Activated T-helper 2 cell treated with anti-CD3 and anti-CD28 coated beads, Interferon-gamma antibody, Interleukin-2, Interleukin-4, amounts not matched to agents 10 μg/mL and 5 μg/mL and 100 μg/mL, durations not matched to agents 14 hours and 24 hours and 36 hours (primary cell): ENCODE measurements around the gene FAM241B. TPM values are rescaled to one million over a fixed set of nuclear protein-coding genes. Genes with fewer than 3 reads are reported as not detected.

Experiments
- DNase-seq: peaks from one replicate; pipeline ENCODE4 v3.0.0; 2021; ENCODE audit warnings: low spot score
- H3K27ac Mint-ChIP-seq: one replicate; pipeline ENCODE4 v1.8.0; 2021; ENCODE audit warnings: mixed read lengths
- H3K27me3 Mint-ChIP-seq: one replicate; pipeline ENCODE4 v1.8.0; 2021; ENCODE audit warnings: low read depth, mixed read lengths
- H3K36me3 Mint-ChIP-seq: one replicate; pipeline ENCODE4 v1.8.0; 2021; ENCODE audit warnings: low read depth, mixed read lengths
- H3K4me1 Mint-ChIP-seq: one replicate; pipeline ENCODE4 v1.8.0; 2021; ENCODE audit warnings: low read depth, mixed read lengths
- H3K4me3 Mint-ChIP-seq: one replicate; pipeline ENCODE4 v1.8.0; 2021; ENCODE audit warnings: low read depth, mild to moderate bottlenecking, moderate library complexity, mixed read lengths
- H3K9me3 Mint-ChIP-seq: one replicate; pipeline ENCODE4 v1.8.0; 2021; ENCODE audit warnings: mixed read lengths
- intact Hi-C: fragments of 100-400 bp; cut with micrococcal nuclease; formaldehyde crosslinking; loops from one replicate; pipeline ENCODE4 v1.15.1; 2023
- total RNA-seq: library from RNA; stranded (reverse); gene quantifications from 2 replicates; pipeline ENCODE4 v1.2.3, GENCODE V29; 2022

Gene FAM241B
- total RNA-seq, 1 donor from 2014 or later = 9.3 TPM

- Mint-ChIP-seq H3K36me3 (no peaks in the 10 kb centered on the region), H3K27ac (no peak overlapping the region), H3K9me3 (no peaks in the 10 kb centered on the region), H3K4me3 (no peak overlapping the region), H3K4me1 (peaks cover 8% of the 10 kb centered on the region), H3K27me3 (peaks cover 5% of the 10 kb centered on the region)
- intact Hi-C loops = no loop called here
- DNase-seq = no peak
These were observed 16.4 kb downstream of the FAM241B start for GRCh38 chr10:69646185-69647060.

GRCh38 chr10:69647126-69647525 lies 17.1 kb downstream of the FAM241B start:
- Mint-ChIP-seq H3K4me3 (no peak overlapping the region), H3K27me3 (peaks cover 5% of the 10 kb centered on the region), H3K36me3 (no peaks in the 10 kb centered on the region), H3K4me1 (peaks cover 11% of the 10 kb centered on the region), H3K27ac (no peak overlapping the region), H3K9me3 (no peaks in the 10 kb centered on the region)
- intact Hi-C loops = no loop called here
- DNase-seq = no peak

GRCh38 chr10:69647819-69648218 lies 17.8 kb downstream of the FAM241B start:
- Mint-ChIP-seq H3K4me1 (peaks cover 11% of the 10 kb centered on the region), H3K27me3 (peaks cover 5% of the 10 kb centered on the region), H3K27ac (no peak overlapping the region), H3K4me3 (no peak overlapping the region), H3K9me3 (no peaks in the 10 kb centered on the region), H3K36me3 (no peaks in the 10 kb centered on the region)
- intact Hi-C loops = no loop called here
- no peak for DNase-seq

DNA sequence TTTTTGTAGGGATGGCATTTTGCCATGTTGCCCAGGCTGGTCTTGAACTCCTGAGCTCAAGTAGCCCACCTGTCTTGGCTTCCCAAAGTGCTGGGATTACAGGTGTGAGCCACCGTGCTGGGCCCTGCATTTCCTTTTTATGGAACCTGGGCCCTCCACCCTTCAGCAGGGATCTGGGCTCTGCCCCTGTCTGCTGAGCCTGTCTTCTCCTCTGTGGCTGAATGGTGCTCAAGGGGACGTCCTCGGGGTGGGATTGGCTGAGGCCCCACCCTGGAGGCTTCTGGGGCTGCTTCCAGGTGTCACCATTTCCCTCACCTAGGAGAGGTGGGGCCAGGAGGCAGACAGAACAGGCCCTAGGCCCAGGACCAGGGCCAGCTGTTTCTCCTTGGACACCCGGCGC lies 18.4 kb downstream of the FAM241B start:
- Mint-ChIP-seq H3K27ac (no peak overlapping the region), H3K4me1 (peaks cover 11% of the 10 kb centered on the region), H3K4me3 (no peak overlapping the region), H3K36me3 (no peaks in the 10 kb centered on the region), H3K27me3 (peaks cover 2% of the 10 kb centered on the region), H3K9me3 (no peaks in the 10 kb centered on the region)
- intact Hi-C loops = no loop called here
- DNase-seq = no peak

- intact Hi-C loops = no loop called here
- H3K9me3 Mint-ChIP-seq = no peaks in the 10 kb centered on the region
- no peak overlapping the region for H3K4me3 Mint-ChIP-seq
- no peak overlapping the region for H3K27ac Mint-ChIP-seq
- peaks cover 4% of the 10 kb centered on the region for H3K27me3 Mint-ChIP-seq
- DNase-seq = no peak
- H3K36me3 Mint-ChIP-seq = no peaks in the 10 kb centered on the region
- H3K4me1 Mint-ChIP-seq = peaks cover 11% of the 10 kb centered on the region
These were observed 19.9 kb downstream of the FAM241B start for GRCh38 chr10:69649786-69650550.

DNA sequence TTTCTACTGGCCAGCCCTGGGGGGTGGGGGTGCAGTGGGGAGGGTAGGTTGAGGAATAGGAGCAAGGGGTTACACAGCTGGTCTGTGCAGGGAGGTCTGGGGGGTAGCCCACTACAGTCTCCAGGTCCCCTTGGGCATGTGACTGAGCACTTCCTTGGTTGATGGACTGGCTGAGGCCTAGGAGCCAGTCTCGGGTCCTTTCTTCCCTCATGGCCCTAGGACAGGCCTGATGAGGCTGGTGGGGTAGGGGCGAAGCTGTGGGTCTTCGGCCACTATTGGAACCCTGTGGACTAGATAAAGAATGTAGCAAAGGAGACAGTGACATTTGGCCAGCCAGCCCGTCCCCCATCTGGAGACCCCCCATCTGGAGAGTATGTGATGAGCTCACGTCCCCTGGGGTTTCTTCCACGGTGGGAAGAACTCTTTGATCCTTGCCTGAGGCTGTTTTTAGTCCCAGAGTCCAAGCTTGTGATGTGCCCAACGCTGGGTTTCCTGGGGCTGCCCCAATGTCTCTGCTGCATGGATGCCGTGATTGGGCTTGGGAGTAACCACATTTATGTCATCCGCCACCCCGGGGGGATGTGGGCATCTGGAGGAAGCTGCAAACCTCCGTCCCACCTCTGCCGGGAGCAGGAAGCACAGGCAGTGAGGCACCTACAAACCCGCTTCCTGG lies 20.7 kb downstream of the FAM241B start:
- no peak for DNase-seq
- intact Hi-C loops = no loop called here
- no peaks in the 10 kb centered on the region for H3K9me3 Mint-ChIP-seq
- H3K27me3 Mint-ChIP-seq = peaks cover 5% of the 10 kb centered on the region
- no peak overlapping the region for H3K4me3 Mint-ChIP-seq
- peaks cover 11% of the 10 kb centered on the region for H3K4me1 Mint-ChIP-seq
- no peaks in the 10 kb centered on the region for H3K36me3 Mint-ChIP-seq
- H3K27ac Mint-ChIP-seq = no peak overlapping the region

- no peak for DNase-seq
- intact Hi-C loops = no loop called here
- H3K4me1 Mint-ChIP-seq = peaks cover 11% of the 10 kb centered on the region
- H3K9me3 Mint-ChIP-seq = no peaks in the 10 kb centered on the region
- H3K36me3 Mint-ChIP-seq = no peaks in the 10 kb centered on the region
- H3K27me3 Mint-ChIP-seq = peaks cover 5% of the 10 kb centered on the region
- H3K27ac Mint-ChIP-seq = no peak overlapping the region
- no peak overlapping the region for H3K4me3 Mint-ChIP-seq
These were observed 21.3 kb downstream of the FAM241B start for GRCh38 chr10:69651362-69651761.

GRCh38 chr10:69652111-69652856 lies 22.2 kb downstream of the FAM241B start:
- no peak overlapping the region for H3K4me3 Mint-ChIP-seq
- intact Hi-C loops = no loop called here
- peaks cover 11% of the 10 kb centered on the region for H3K4me1 Mint-ChIP-seq
- no peak overlapping the region for H3K27ac Mint-ChIP-seq
- H3K27me3 Mint-ChIP-seq = peaks cover 6% of the 10 kb centered on the region
- no peaks in the 10 kb centered on the region for H3K36me3 Mint-ChIP-seq
- H3K9me3 Mint-ChIP-seq = no peaks in the 10 kb centered on the region
- DNase-seq = no peak

DNA sequence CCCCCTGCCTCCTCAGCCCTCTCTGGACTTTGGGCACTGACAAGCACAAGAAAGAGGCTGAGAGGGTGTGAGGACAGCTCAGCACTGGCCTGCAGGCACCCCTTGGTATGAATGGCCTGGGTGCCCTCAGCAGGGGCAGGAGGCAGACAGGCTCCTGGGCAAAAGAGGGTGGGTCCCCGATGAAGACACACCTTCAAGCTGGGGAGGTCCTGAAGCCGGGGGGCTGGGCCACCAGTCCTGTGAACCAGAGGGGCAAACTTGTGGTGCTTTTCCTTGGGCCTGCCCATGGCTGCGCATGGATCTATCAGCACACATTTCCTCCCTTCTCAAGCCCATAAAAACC lies 22.8 kb downstream of the FAM241B start:
- intact Hi-C loops = no loop called here
- DNase-seq = no peak

DNA sequence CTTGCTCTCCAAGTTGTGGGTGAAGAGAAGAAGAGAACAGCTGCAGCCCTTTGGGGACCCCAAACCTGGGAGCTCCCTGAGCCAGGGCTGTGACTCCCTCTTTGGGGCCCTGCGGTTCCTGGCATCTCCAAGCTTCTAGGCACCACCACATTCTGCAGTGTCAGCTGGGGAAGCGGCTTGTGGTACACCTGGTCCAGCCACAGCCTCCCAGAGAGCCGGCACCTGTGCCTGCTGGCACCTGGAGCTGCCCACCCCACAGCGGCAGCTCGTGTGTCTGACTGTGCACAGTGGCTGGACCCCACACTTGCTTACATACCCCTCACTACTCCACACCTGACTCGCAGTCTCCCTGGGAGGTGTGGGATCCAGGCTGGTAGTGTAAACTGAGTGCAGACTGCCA lies 23.5 kb downstream of the FAM241B start:
- peaks cover 15% of the 10 kb centered on the region for H3K27me3 Mint-ChIP-seq
- peaks cover 11% of the 10 kb centered on the region for H3K4me1 Mint-ChIP-seq
- no peak for DNase-seq
- no peaks in the 10 kb centered on the region for H3K9me3 Mint-ChIP-seq
- no peak overlapping the region for H3K4me3 Mint-ChIP-seq
- no peaks in the 10 kb centered on the region for H3K36me3 Mint-ChIP-seq
- no peak overlapping the region for H3K27ac Mint-ChIP-seq
- intact Hi-C loops = no loop called here

More for the DNA sequence above, 22.8 kb downstream of the FAM241B start:
- Mint-ChIP-seq H3K27me3 (peaks cover 10% of the 10 kb centered on the region), H3K27ac (no peak overlapping the region), H3K4me3 (no peak overlapping the region), H3K4me1 (peaks cover 11% of the 10 kb centered on the region), H3K9me3 (no peaks in the 10 kb centered on the region), H3K36me3 (no peaks in the 10 kb centered on the region)

DNA sequence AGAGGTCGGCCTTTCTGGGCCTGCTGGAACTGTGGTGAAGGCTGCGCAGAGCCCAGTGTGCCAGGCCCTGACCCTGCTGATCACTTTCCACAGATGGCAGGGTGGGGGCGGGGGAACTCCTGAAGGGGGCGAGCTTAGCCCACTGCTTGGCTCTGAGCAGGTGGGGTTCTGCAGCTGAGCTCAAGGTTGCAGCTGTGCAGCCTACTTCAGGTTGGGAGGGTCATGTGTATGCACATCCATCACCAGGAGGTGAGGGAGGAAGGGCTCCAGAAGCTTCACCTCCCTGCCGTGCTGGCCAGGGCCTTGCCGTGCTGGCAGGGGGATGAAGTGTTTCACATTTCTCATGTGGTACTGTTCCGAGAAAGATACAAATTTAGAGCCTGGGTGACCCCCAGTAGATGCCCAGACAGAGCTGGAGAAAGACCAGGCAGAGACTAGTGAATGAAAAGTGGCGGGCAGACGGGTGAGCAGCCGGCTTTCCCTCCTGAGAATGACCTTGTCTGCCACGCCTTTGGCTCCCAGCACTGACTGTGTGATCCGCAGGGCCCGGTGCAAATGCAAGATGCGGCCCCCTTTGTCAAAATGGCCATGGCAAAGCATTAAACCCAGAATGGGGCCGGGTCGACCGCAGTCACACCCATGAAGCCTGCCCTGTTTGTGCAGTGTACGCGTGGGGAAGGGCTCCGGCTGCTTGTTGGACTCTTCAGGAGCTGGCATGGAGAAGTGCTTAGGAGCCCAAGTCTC lies 25.2 kb downstream of the FAM241B start:
- no peak overlapping the region for H3K27ac Mint-ChIP-seq
- intact Hi-C loops = no loop called here
- H3K36me3 Mint-ChIP-seq = no peaks in the 10 kb centered on the region
- H3K9me3 Mint-ChIP-seq = no peaks in the 10 kb centered on the region
- peaks cover 15% of the 10 kb centered on the region for H3K27me3 Mint-ChIP-seq
- no peak overlapping the region for H3K4me3 Mint-ChIP-seq
- peaks cover 11% of the 10 kb centered on the region for H3K4me1 Mint-ChIP-seq
- DNase-seq = no peak
